ENCODE measurements around the gene CYP46A1.

The CYP46A1 gene

GRCh38 chr14:99716850-99717681 is 33.0 kb downstream of the CYP46A1 start:
- DNase-seq: no peak

- DNase-seq: no peak
These were observed 33.5 kb downstream of the CYP46A1 start for GRCh38 chr14:99717682-99718013.

GRCh38 chr14:99718031-99718810 is 34.1 kb downstream of the CYP46A1 start:
- no peak for DNase-seq

GRCh38 chr14:99718811-99719192 is 34.7 kb downstream of the CYP46A1 start:
- no peak for DNase-seq

- DNase-seq: no peak
These were observed 37.1 kb downstream of the CYP46A1 start for GRCh38 chr14:99720941-99721791.

- no peak for DNase-seq
These were observed 37.9 kb downstream of the CYP46A1 start for GRCh38 chr14:99721792-99722516.

GRCh38 chr14:99722741-99723140 is 38.6 kb downstream of the CYP46A1 start:
- DNase-seq: no peak

GRCh38 chr14:99724196-99724891 is 40.2 kb downstream of the CYP46A1 start:
- DNase-seq: no peak

- no peak for DNase-seq
These were observed 41.1 kb downstream of the CYP46A1 start for GRCh38 chr14:99724939-99725773.

GRCh38 chr14:99725774-99726537 is 41.9 kb downstream of the CYP46A1 start:
- no peak for DNase-seq

GRCh38 chr14:99726538-99727095 is 42.5 kb downstream of the CYP46A1 start:
- DNase-seq: peak; percentile 12

GRCh38 chr14:99727096-99727870 is 43.2 kb downstream of the CYP46A1 start:
- peak; percentile 11 for DNase-seq

- peak; percentile 8 for DNase-seq
These were observed 44.3 kb downstream of the CYP46A1 start for GRCh38 chr14:99728231-99728920.

GRCh38 chr14:99728981-99729451 is 44.9 kb downstream of the CYP46A1 start:
- peak; percentile 2 for DNase-seq

- peak; percentile 37 for DNase-seq
These were observed 46.1 kb downstream of the CYP46A1 start for GRCh38 chr14:99729991-99730875.

GRCh38 chr14:99730876-99731546 is 46.9 kb downstream of the CYP46A1 start:
- DNase-seq: peak; percentile 14

Data from CD4-positive, alpha-beta T cell treated with Interleukin-15 for 1 hour (primary cell).